Cardiac muscle cell (in vitro differentiated cells and primary cell): ENCODE results near the gene DDX42. TPM values are rescaled to one million over a fixed set of nuclear protein-coding genes. Genes with fewer than 3 reads are reported as not detected.
"Not testable (repeated sequence)": the region's sequence is repeated elsewhere in the genome, so short reads cannot be mapped to it uniquely, and the experiment has no call there.

Experiments used
- DNase-seq, 2 donors: peaks; one replicate each; pipeline versions ENCODE4 v3.0.0 to v3.0.0-alpha.2; 2010 to 2017; ENCODE audit warnings: low read depth in 1 of 2, low spot score in 1 of 2
- H3K27ac ChIP-seq: fragments of 200-600 bp; sonication (generic); 2 replicates; pipeline ENCODE4 v1.5.1; 2016
- H3K27me3 ChIP-seq: fragments of 200-600 bp; sonication (generic); 2 replicates; pipeline ENCODE4 v1.6.0; 2016; ENCODE audit warnings: control low read depth
- H3K36me3 ChIP-seq: fragments of 200-600 bp; sonication (generic); 2 replicates; pipeline ENCODE4 v1.5.1; 2016; ENCODE audit warnings: control low read depth
- H3K4me1 ChIP-seq: fragments of 200-600 bp; sonication (generic); 2 replicates; pipeline ENCODE4 v1.8.1; 2017; ENCODE audit warnings: low read depth, mild to moderate bottlenecking, mixed run types
- H3K4me3 ChIP-seq: fragments of 200-600 bp; sonication (generic); 2 replicates; pipeline ENCODE4 v1.5.1; 2016; ENCODE audit warnings: mild to moderate bottlenecking
- H3K9me3 ChIP-seq: fragments of 200-600 bp; sonication (generic); 2 replicates; pipeline ENCODE4 v1.5.1; 2017; ENCODE audit warnings: low read depth, mild to moderate bottlenecking, control low read depth
- CTCF ChIP-seq: IDR thresholded peaks from 2 replicates; pipeline ENCODE4 v1.5.1; 2012; ENCODE audit warnings: low read depth, mild to moderate bottlenecking, low read length
- polyA plus RNA-seq: library from polyadenylated mRNA; unstranded; fragments of >200 nt; fragmentation: Nextera tagmentation; extraction: Ambion mirVana; gene quantifications from 2 replicates; pipeline ENCODE4 v1.2.1, GENCODE V29; 2016
- total RNA-seq: library from RNA; depleted of rRNA; stranded (reverse); fragments of >200 nt; gene quantifications from 2 replicates; pipeline ENCODE4 v1.2.3, GENCODE V29; 2016

The DDX42 gene
- total and polyA plus RNA-seq, 2 experiments from 2014 or later: 58.1 to 91.0 TPM

GRCh38 chr17:63854709-63855108, 80.7 kb downstream of the DDX42 start:
- H3K4me3 ChIP-seq: no peak overlapping the region
- no peak for TF ChIP-seq CTCF
- H3K36me3 ChIP-seq: no peaks in the 10 kb centered on the region
- H3K9me3 ChIP-seq: no peaks in the 10 kb centered on the region
- no peaks in the 10 kb centered on the region for H3K4me1 ChIP-seq
- no peak for DNase-seq
- peaks cover 7% of the 10 kb centered on the region for H3K27me3 ChIP-seq
- no peak overlapping the region for H3K27ac ChIP-seq

- Histone ChIP-seq H3K9me3 (no peaks in the 10 kb centered on the region), H3K4me1 (no peaks in the 10 kb centered on the region), H3K27ac (no peak overlapping the region), H3K4me3 (no peak overlapping the region), H3K36me3 (no peaks in the 10 kb centered on the region), H3K27me3 (peaks cover 7% of the 10 kb centered on the region)
- no peak for DNase-seq
- TF ChIP-seq CTCF: no peak
Measured at GRCh38 chr17:63855185-63855584, 81.2 kb downstream of the DDX42 start.

- H3K36me3 ChIP-seq, DNase-seq, H3K27ac ChIP-seq, H3K27me3 ChIP-seq, H3K4me3 ChIP-seq, H3K4me1 ChIP-seq, H3K9me3 ChIP-seq: not testable (repeated sequence)
Measured at GRCh38 chr17:63856425-63856824, 82.5 kb downstream of the DDX42 start.

- DNase-seq: no peak
- Histone ChIP-seq H3K36me3 (no peaks in the 10 kb centered on the region), H3K4me1 (no peaks in the 10 kb centered on the region), H3K9me3 (no peaks in the 10 kb centered on the region), H3K27ac (no peak overlapping the region), H3K4me3 (no peak overlapping the region), H3K27me3 (peaks cover 7% of the 10 kb centered on the region)
- TF ChIP-seq CTCF: no peak
Measured at GRCh38 chr17:63859257-63859656, 85.3 kb downstream of the DDX42 start.

- H3K27ac ChIP-seq, H3K4me1 ChIP-seq, H3K9me3 ChIP-seq, H3K36me3 ChIP-seq, H3K4me3 ChIP-seq, DNase-seq, H3K27me3 ChIP-seq: not testable (repeated sequence)
- peak; percentile 11 for TF ChIP-seq CTCF
Measured at GRCh38 chr17:63866625-63867024, 92.7 kb downstream of the DDX42 start.

Other genes with a start within 250 kb of the DDX42 start
- gene DCAF7, start 223.7 kb upstream of the DDX42 start, total RNA-seq: 48.2 and 56.7 TPM in 2 replicates
- gene DCAF7, start 223.7 kb upstream of the DDX42 start, polyA plus RNA-seq: 55.1 and 95.0 TPM in 2 replicates
- gene TACO1, start 173.3 kb upstream of the DDX42 start, total RNA-seq: 25.6 and 34.1 TPM in 2 replicates
- gene TACO1, start 173.3 kb upstream of the DDX42 start, polyA plus RNA-seq: 41.3 and 54.9 TPM in 2 replicates
- gene MAP3K3, start 151.8 kb upstream of the DDX42 start, total RNA-seq: 28.1 and 31.1 TPM in 2 replicates
- 26.5 and 31.9 TPM in 2 replicates for gene MAP3K3, start 151.8 kb upstream of the DDX42 start, polyA plus RNA-seq
- gene LIMD2, start 74.0 kb upstream of the DDX42 start, total RNA-seq: 58.8 and 76.3 TPM in 2 replicates
- 58.6 and 74.1 TPM in 2 replicates for gene LIMD2, start 74.0 kb upstream of the DDX42 start, polyA plus RNA-seq
- 22.7 and 30.3 TPM in 2 replicates for gene STRADA, start 32.4 kb upstream of the DDX42 start, total RNA-seq
- 43.2 and 53.1 TPM in 2 replicates for gene STRADA, start 32.4 kb upstream of the DDX42 start, polyA plus RNA-seq
- gene CCDC47, start 573 bp upstream of the DDX42 start, total RNA-seq: 27.6 and 30.0 TPM in 2 replicates
- 54.7 and 56.5 TPM in 2 replicates for gene CCDC47, start 573 bp upstream of the DDX42 start, polyA plus RNA-seq
- gene PSMC5, start 53.3 kb downstream of the DDX42 start, total RNA-seq: 42.7 and 57.7 TPM in 2 replicates
- 144 and 230 TPM in 2 replicates for gene PSMC5, start 53.3 kb downstream of the DDX42 start, polyA plus RNA-seq
- gene FTSJ3, start 53.5 kb downstream of the DDX42 start, total RNA-seq: 43.1 and 47.2 TPM in 2 replicates
- 52.2 and 57.3 TPM in 2 replicates for gene FTSJ3, start 53.5 kb downstream of the DDX42 start, polyA plus RNA-seq
- gene SMARCD2, start 68.5 kb downstream of the DDX42 start, total RNA-seq: 39.2 and 67.6 TPM in 2 replicates
- gene SMARCD2, start 68.5 kb downstream of the DDX42 start, polyA plus RNA-seq: 40.3 and 45.4 TPM in 2 replicates
- gene CSH2, start 99.5 kb downstream of the DDX42 start, total RNA-seq: not detected in 2 replicates
- not detected in 2 replicates for gene CSH2, start 99.5 kb downstream of the DDX42 start, polyA plus RNA-seq
- gene GH2, start 107.8 kb downstream of the DDX42 start, total RNA-seq: not detected in 2 replicates
- 0.35 TPM in 1 of 2 replicates, not detected in the other for gene GH2, start 107.8 kb downstream of the DDX42 start, polyA plus RNA-seq
- not detected in 2 replicates for gene CSH1, start 122.4 kb downstream of the DDX42 start, total RNA-seq
- gene CSH1, start 122.4 kb downstream of the DDX42 start, polyA plus RNA-seq: not detected in 2 replicates
- gene CSHL1, start 137.1 kb downstream of the DDX42 start, total RNA-seq: not detected in 2 replicates
- not detected in 2 replicates for gene CSHL1, start 137.1 kb downstream of the DDX42 start, polyA plus RNA-seq
- not detected in 2 replicates for gene GH1, start 144.7 kb downstream of the DDX42 start, total RNA-seq
- gene GH1, start 144.7 kb downstream of the DDX42 start, polyA plus RNA-seq: not detected in 2 replicates
- not detected in 2 replicates for gene CD79B, start 158.2 kb downstream of the DDX42 start, total RNA-seq
- gene CD79B, start 158.2 kb downstream of the DDX42 start, polyA plus RNA-seq: 0.23 TPM in 1 of 2 replicates, not detected in the other
- 0.63 and 0.78 TPM in 2 replicates for gene SCN4A, start 198.7 kb downstream of the DDX42 start, total RNA-seq
- 0.49 TPM in 1 of 2 replicates, not detected in the other for gene SCN4A, start 198.7 kb downstream of the DDX42 start, polyA plus RNA-seq
- gene PRR29, start 224.2 kb downstream of the DDX42 start, total RNA-seq: 2.9 and 3.6 TPM in 2 replicates
- gene PRR29, start 224.2 kb downstream of the DDX42 start, polyA plus RNA-seq: 1.7 and 4.9 TPM in 2 replicates
- gene ICAM2, start 246.5 kb downstream of the DDX42 start, total RNA-seq: not detected in 2 replicates
- 1.1 and 2.3 TPM in 2 replicates for gene ICAM2, start 246.5 kb downstream of the DDX42 start, polyA plus RNA-seq